HG03135 (cell line): ENCODE results near the gene HM13.
"Not testable (repeated sequence)": the region's sequence is repeated elsewhere in the genome, so short reads cannot be mapped to it uniquely, and the experiment has no call there.

ENCODE experiments used
- ATAC-seq: cut with Tn5 transposase; IDR thresholded peaks from one replicate; pipeline ENCODE4 v1.9.1; 2021; ENCODE audit warnings: mild to moderate bottlenecking, moderate library complexity; ENCODE audit not compliant: unreplicated experiment

Gene HM13

DNA sequence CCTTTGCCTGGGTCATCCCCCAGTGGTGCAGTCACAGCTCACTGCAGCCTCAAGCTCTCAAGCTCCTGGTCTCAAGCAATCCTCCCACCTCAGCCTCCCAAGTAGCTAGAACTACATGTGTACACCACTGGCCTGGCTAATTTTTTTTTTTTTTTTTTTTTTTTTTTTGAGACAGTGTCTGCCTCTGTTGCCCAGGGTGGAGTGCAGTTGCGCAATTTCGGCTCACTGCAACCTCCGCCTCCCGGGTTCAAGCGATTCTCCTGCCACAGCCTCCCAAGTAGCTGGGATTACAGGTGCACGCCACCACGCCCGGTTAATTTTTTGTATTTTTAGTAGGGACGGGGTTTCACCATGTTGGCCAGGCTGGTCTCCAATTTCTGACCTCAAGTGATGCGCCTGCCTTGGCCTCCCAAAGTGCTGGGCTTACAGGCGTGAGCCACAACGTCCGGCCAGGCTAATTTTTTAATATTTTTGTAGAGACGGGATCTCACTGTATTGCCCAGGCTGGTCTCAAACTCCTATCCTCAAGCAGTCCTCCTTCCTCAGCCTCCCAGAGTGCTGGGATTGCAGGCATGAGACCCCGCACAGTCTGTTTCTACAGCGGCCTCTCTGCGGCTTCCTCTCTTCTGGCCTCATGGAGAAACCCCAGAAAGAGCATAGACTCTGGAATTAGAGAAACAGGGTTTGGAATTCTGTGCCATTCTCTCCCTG lies 65.9 kb downstream of the HM13 start:
- ATAC-seq = not testable (repeated sequence)

DNA sequence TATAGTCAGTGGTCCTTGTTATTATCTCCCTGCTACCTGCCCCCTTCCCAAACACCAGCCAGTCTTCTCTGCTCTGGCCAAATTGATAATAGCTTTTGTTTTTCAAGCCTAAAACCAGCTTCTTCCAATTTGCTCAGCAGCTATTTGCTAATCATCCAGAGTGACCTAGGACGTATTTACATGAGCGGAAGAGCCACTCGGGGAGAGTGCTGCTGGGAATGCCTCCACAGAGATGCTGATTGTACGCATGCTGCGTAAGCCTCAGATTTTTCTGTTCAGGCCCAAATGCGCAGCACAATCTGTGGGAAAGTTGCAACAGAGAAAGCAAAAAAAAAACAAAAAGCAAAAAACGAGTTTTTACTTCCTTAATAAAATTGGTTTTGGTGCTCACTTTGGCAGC lies 66.5 kb downstream of the HM13 start:
- no peak for ATAC-seq

DNA sequence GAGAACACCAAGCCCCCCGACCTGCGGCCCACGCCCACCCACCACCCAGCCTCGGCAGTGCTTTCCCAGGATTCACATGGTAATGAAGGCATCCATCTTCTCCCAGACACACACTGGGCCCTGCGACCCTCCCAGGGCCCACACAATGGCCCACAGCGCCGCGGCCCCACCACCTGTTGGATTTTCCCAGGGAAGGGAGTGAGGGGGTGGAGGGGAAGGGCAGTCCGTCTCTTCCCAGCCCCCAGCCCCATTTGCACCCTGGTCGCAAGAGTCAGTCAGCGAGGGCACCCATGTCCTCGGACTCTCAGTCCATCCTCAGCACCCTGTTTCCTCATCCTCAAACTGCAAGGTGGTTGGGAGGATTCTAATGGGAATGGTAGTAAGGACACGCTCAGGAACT lies 67.1 kb downstream of the HM13 start:
- ATAC-seq = no peak

DNA sequence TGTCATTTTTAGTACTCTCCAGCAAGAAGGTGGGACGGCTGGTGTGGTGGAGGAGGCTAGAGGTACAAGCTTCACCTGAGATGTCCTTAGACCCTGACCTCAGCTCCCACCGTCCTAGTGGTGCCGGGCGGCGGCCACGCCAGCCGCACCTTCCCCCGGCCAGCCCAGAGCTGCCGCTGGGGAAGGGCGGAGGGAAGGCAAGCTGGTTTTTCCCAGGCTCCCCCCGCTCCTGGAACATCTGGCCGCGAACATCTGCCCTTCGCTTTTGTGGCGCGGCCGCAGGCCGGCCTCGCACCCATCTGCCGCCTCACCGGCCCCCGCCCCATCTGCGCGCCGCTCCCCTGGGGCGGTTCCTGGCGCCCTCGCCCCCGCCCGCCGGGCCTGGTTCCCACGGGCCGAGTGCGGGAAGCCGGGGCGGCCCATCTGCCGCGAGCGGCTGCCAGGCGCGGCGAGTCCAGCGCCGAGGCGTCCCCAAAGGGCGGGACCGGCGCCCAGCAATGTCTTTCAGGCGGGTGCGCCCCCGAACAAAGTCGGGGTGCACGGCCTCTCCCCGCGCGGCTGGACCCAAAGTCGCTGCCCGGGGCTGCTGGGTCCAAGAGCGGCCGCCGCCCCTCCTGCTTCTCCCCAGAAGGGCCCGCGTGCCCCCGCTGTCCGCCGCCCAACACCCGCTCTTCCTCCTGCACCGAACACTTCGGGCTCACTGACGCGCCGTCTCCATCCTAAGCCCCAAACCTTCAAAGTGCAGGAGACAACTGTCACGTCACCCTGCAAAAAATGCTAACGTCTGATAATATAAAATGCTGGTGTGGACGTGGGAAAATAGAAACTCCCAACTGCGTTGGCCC lies 73.5 kb downstream of the HM13 start:
- no peak for ATAC-seq

DNA sequence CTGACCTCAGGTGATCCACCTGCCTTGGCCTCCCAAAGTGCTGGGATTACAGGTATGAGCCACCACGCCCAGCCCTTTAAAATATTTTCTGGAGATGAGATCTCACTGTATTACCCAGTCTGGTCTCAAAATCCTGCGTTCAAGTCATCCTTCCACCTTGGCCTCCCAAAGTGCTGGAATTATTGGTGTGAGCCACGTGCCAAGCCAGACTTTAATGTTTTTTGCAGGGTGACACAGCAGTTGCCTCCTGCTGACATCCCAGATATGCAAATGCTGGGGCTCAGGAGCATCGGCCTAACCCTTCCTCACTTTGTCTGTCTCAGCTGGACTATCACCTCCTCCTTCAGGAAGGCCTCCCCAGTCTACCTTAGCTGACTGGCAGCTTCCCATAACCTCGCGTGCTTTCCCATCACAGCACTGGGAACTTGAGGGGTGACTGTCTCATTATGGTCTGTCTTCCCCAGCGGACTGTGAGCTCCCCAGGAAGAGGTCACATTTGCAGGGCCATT lies 76.5 kb downstream of the HM13 start:
- ATAC-seq = no peak

DNA sequence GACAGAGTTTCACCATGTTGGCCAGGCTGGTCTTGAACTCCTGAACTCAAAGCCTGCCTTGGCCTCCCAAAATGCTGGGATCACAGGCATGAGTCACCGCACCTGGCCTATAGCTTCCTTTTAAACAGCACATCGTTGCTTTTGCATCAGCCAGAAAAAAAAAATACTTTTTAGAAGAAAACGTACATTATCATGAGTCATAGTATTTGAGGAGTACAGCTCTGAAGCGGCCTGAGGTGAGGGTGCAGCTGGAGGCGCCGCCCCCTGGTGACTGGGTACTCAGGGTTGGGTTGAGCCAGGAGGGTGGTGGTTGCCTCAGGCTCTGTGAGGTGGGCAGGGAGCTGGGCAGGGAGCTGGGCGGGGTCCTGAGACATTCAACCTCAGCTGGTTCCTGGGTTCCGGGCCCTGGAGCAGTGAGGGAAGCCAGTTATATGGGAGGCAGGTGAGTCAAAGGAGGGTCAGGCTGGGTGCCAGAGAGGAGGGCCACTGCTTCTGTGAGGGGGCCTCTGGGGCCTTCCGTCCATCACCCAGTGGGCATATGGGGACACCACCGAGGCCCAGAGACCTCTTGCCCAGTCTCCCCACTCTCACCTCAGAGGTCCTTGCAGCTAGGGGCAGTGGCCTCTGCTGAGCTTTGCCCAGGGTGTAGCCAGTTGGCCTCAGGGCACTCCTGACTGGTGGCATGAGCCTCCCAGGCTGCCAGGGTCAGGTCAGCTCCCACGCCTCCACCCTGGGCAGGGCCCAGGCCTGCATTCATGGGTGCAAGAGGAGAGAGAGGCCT lies 79.2 kb downstream of the HM13 start:
- no peak for ATAC-seq

DNA sequence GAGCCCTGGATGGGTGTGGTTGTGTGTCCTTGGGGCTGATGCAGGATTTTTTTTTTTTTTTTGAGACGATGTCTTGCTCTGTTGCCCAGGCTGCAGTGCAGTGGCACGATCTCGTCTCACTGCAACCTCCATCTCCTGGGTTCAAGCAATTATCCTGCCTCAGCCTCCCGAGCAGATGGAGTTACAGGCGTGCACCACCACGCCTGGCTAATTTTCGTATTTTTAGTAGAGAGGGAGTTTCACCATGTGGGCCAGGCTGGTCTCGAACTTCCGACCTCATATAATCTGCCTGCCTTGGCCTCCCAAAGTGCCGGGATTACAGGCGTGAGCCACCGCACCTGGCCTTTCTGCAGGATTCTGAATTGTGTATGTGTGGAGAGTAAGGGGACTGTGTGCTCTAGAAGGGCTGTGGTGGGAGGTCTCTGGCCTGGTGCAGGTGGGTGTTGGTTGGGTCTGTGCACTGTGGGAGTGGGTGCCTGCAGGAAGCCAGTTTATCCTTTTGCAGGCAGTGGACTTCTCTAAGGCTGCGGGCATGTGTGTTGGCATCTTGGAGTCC lies 79.8 kb downstream of the HM13 start:
- ATAC-seq = no peak

DNA sequence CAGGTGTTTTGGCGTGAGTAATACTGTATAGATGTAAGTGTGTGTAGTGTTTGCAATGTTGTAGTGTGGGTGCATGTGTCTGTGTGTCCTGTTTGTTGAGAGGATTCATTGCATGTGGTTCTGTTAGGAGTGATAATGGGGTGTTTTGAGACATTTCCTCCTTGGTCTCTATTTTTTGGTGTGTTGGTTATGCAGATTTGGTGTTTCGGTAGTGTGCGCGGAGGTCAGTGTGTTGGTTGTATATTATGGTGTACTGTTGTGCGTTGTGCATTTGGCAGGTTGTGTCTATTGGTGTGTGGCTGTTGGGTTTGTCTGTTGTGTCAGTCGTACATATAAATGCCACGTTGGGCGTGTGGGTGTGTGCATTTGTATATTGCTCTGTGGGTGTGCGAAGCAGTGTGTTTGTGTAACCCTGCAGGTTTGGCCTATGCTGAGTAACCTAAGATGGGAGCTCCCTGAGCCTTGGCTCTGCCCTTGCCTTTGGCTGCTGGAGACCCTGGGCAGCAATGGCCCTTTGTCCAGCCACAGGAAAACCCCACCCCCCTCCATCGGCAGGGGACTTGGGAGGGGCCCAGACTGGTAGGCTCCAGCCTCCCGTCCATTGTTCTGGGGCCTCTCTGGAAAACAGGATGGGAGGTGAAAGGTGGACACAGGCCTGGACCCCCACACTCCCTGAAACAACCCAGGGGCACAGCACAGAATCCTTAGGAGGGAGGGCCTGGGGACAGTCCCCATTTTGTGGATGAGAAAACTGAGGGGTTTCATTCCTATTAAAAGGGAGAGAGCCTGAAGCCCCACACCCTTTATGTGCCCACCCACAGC lies 80.5 kb downstream of the HM13 start:
- no peak for ATAC-seq

DNA sequence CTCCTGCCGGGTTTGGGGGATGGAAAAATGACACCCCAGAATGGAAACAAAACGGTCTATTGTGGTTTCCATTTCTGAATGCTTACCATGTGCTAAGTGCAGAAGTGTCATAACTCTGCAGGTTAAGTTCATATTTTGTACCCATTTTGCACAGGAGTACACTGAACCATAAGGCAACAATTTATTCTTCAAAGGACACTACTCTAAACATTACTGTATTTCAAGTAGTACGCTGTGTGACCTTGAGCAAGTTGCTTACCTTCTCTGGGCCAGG lies 81.1 kb downstream of the HM13 start:
- no peak for ATAC-seq

DNA sequence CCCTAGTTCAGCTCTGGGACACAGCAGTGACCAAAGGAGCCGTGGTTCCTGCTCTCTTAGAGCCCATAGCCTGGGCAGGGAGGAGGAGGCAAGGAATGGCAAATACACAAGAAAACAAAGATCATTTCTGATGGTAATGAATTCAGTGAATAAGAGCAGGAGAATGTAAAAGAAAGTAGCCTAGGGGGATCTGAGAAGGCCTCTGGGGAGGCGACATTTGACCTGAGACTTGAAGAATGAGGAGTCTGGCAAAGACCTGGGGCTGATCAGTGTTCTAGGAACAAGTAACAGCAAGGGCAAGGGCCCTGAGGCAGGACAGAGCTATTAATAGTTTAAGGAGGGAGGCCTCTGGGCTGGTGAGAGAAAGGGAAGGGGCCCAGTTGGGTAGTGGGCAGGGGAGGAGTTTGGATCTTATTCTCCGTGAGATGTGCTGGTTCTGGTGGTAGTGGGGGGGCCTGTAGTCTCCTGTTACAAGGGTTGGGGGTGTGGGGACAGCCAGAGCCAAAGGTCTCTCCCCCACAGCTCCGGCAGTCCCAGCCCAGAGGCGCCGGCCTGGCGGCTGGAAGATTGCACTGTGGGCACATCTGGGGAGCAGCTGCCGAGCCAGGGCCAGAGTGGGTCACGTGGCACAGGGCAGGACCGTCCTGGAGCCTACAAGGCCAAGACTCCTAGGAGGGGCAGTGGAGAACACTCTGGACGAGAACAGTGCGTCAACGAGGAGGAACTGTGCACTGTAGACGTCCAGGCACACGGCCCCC lies 81.6 kb downstream of the HM13 start:
- ATAC-seq = no peak

DNA sequence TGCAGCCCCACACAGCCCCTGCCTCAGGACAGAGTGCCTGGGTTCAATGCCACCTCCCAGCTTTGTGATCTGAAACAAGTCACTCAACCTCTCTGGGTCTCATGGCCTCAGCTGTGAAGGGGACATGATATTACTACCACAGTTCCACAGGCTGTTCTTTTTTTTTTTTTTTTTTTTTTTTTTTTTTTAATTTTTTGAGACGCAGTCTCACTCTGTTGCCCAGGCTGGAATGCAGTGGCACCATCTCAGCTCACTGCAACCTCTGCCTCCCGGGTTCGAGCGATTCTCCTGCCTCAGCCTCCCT lies 82.1 kb downstream of the HM13 start:
- ATAC-seq = not testable (repeated sequence)

DNA sequence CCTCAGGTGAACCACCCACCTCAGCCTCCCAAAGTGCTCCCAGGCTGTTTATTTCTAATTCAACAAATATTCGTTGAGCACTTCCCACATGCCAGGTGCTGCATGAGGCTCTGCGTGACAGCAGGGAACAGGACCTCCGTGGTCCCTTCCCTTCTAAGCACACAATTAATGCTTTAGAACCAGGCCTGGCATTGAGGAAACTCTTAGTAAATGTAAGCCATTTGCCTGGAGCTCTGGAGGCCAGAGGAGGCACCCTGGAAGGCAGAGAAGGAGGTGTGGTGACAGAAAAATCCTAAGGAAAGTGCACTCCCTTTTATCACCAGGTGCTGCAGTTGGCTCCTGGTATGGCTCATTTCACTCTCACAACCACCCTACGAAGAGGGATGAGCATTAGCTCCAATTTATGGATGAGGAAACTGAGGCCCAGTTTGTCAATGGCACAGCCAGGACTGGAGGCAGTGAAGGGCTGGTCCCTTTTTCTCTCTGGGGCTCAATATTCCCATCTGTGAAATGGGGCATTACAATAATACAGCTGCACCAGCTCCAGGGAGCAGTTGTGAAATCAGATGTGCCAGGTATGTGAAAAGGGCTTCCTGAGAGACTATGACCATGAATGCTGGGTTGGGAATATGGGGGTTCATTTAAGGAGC lies 82.7 kb downstream of the HM13 start:
- no peak for ATAC-seq

DNA sequence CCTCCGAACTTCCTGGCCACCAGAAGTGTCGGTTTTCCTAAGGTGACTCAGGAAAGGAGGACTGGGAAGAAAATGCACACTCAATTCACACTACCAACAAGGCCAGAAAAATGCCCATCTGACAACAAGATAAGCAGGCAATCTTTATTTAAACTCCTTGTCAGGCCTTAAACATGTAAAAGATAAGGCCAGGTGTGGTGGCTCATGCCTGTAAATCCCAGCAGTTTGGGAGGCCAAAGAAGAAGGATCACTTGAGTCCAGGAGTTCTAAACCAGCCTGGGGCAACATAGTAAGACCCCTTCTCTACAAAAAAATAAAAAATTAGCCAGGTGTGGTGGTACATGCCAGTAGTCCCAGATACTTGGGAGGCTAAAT lies 83.2 kb downstream of the HM13 start:
- no peak for ATAC-seq

DNA sequence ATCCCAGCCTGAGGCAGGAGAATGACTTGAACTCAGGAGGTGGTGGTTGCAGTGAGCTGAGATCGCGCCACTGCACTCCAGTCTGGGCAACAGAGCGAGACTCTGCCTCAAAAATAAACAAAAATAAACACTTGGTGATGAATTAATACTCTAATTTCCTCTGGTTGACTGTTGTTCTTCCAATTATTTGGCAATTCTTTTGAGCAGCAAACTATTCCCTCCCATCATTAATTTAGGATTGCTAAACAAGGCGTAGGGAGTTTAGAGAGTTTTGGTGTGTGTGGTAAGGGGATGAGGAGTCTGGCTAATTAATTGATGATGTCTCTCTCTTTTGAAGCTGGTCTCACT lies 88.2 kb downstream of the HM13 start:
- ATAC-seq = no peak

DNA sequence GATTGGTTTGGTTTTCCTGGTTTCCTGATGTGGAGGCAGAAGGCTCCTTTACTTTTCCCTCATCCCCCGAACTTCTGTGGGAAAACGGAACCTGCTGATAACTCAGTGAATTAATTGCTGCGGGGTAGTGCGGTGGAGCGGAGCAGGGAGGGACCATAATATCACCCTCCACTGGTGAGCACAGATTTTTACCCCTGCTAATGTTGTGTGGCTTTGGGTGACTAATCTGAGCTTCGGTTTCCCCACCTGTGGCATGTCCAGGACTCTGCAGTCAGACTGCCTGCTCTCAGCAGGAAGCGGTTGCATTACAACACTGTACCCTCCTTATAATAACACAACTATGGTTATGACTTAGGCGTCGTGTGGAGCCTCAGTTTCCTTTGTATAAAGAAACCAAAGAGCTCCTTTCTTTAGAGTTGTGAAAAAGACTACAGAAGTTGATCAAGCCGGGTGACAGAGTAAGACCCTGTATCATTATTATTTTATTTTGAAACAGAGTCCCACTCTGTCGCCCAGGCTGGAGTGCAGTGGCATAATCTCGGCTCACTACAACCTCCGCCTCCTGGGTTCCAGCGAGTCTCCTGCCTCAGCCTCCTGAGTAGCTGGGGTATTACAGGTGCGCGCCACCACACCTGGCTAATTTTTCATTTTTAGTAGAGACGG lies 88.7 kb downstream of the HM13 start:
- peak; percentile 46 for ATAC-seq

DNA sequence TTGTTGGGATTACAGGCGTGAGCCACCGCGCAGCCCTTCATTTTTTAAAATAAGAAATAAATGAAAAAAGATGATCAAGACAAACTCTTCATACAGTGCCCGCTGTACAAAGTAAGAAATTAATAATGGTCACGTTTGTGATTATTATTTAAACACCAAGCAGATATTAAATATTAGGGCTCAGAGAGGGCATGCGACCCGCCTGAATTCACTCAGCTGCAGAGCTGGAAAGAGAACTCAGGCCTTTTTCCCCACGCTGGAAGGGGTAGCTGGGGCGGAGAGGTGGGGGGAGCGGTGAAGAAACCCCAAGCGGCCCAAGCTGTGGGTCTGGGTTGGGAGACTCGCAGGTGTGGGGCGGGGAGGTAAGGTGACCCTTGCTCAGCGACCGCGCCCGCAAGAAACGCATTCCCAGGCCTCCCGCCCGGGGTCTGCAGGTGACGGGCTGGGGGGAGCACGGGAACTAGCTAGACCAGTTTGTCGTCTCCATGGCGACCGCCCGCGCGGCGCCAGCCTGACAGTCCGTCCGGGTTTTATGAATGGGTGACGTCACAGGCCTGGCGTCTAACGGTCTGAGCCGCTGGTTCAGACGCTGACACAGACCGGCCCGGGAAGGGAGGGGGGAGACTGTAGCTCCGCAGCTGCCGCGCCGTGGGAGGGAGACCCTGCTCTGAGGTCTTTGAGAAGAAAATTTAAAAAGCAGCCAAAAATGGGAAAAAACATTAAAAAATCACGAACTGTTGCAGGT lies 89.8 kb downstream of the HM13 start:
- ATAC-seq = peak; percentile 63

DNA sequence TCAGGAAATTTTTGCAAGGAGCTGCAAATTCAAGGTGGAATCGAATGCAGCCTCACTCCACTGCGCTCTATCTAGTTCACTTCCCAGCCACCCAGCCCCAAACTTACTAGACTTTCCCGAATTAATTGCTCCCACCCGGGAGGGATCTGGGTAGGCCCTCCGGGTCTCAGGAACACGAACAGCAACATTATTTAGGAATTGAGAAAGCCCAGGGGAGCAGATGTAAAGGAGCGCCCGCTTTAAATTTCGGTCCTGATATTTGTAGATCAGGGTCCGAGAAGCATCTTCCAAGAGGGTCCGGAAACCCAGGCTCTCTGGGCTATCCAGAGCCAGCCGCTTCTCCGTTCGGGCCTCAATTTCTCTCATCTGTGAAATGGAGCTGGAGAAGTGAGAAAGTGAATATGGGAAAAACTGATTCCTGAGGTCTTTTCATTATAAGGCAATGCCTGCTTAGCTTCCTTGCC lies 90.4 kb downstream of the HM13 start:
- ATAC-seq = peak; percentile 5
